RWPE1 (cell line): ENCODE results near the gene PHACTR4.
A peak's percentile ranks its signal among the peaks of the same experiment; 100 is the strongest.

Source experiments
- CTCF ChIA-PET: fragments of 350-600 bp; sonication (Branson Sonifier 250); formaldehyde crosslinking; extraction: SDS; loops from one replicate; lab custom pipeline; 2021; lab: Yijun Ruan, JAX
- POLR2A ChIA-PET: fragments of 400-600 bp; formaldehyde crosslinking; extraction: SDS; loops from one replicate; lab custom pipeline; 2020; ENCODE audit warnings: antibody characterized with exemption; ENCODE audit not compliant: low non-redundant PET; lab: Yijun Ruan, JAX
- DNase-seq: peaks from one replicate; pipeline ENCODE4 v3.0.0; 2012; ENCODE audit warnings: low spot score
- H3K27ac ChIP-seq: fragments of 450-650 bp; 2 replicates; pipeline ENCODE4 v1.5.1; 2017
- TF ChIP-seq, protein P1 (sequence below): fragments of 450-650 bp; conservative IDR thresholded peaks from 2 replicates; pipeline ENCODE4 v1.5.1; 2017; ENCODE audit warnings: low read depth, mild to moderate bottlenecking

Gene PHACTR4

DNA sequence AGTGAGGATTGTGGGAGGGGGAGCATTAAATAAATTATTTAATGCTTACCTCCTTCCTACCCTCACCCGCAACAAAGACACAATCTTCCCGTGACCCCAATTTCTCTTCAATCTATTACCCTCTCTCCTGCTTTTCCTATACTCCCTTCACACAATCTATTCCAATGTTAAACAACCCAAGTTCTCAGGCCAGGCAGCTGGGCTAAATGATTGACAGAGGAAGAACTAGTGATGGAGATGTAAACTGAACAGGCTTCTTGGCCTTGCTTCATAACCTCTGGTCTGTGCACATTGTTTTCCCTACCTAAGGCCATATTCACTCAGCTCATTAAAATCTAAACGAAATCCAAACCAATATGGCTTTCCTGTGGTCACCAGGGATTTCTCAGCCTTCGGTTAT, 132.4 kb downstream of the PHACTR4 start:
- H3K27ac ChIP-seq, result no peak overlapping the region
- no peak for DNase-seq
- TF ChIP-seq, protein P1, sequence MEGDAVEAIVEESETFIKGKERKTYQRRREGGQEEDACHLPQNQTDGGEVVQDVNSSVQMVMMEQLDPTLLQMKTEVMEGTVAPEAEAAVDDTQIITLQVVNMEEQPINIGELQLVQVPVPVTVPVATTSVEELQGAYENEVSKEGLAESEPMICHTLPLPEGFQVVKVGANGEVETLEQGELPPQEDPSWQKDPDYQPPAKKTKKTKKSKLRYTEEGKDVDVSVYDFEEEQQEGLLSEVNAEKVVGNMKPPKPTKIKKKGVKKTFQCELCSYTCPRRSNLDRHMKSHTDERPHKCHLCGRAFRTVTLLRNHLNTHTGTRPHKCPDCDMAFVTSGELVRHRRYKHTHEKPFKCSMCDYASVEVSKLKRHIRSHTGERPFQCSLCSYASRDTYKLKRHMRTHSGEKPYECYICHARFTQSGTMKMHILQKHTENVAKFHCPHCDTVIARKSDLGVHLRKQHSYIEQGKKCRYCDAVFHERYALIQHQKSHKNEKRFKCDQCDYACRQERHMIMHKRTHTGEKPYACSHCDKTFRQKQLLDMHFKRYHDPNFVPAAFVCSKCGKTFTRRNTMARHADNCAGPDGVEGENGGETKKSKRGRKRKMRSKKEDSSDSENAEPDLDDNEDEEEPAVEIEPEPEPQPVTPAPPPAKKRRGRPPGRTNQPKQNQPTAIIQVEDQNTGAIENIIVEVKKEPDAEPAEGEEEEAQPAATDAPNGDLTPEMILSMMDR, result no peak
- POLR2A ChIA-PET, result no interaction called here
- CTCF ChIA-PET, result no interaction called here

DNA sequence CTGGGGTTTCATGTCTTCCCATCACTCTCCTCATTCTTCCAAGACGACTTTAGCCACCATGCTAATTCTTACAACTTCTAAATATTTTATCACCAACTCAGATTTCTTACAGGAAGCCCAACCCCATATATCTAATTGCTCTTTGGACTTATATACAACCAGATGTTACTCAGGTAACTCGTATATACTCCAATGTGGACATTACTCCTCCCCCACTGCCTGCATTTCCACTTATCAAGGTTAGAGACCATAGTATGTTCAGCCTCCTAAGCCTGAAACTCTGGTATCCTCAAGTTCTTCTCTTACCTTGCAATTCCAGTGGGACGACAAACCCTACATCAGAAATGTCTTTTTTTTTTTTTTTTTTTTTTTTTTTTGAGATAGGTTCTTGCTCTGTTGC, 133.6 kb downstream of the PHACTR4 start:
- H3K27ac ChIP-seq, result no peak overlapping the region
- CTCF ChIA-PET, result interaction anchor here (0.7 kb wide), 1 partner anchor 20 kb away, joined by 4 read pairs; no protein-coding TSS in a partner anchor
- POLR2A ChIA-PET, result no interaction called here
- DNase-seq, result no peak
- TF ChIP-seq, protein P1, result no peak

GRCh38 chr1:28505406-28506187, 136.1 kb downstream of the PHACTR4 start, which contains the start of gene RCC1:
Gene RCC1, plus strand, starts transcription at chr1:28506043. Its CDS starts 23,824 bp downstream, at chr1:28529867.
- POLR2A ChIA-PET, result interaction anchor here (0.6 to 1.1 kb wide), 6 partner anchors 11 to 430 kb away, joined by 3 to 10 read pairs (median 4); no protein-coding TSS in a partner anchor
- TF ChIP-seq, protein P1, result no peak
- DNase-seq, result peak; percentile 99
- H3K27ac ChIP-seq, result peak within 1 kb of the TSS; percentile 97
- CTCF ChIA-PET, result interaction anchor here (0.6 kb wide), 1 partner anchor 18 kb away, joined by 5 read pairs; no protein-coding TSS in a partner anchor

DNA sequence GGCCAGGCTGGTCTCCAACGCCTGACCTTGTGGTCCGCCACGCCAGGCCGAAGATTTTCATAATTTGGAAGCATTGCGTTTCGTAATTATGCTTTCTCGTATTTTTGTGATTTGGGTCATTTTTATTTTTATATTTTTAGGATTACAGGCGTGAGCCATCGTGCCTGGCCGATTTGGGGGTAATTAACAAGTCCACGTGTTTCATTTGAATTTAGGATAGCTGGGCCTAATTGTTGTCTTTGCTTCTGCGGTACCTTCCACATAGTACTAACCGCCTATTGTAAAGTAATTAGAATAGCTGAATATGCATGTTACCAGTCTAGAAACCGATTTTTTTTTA, 137.3 kb downstream of the PHACTR4 start:
- CTCF ChIA-PET, result no interaction called here
- POLR2A ChIA-PET, result interaction anchor here (0.7 to 0.8 kb wide), 3 partner anchors 26 to 487 kb away, joined by 3 to 8 read pairs (median 3); no protein-coding TSS in a partner anchor
- DNase-seq, result no peak
- TF ChIP-seq, protein P1, result no peak
- H3K27ac ChIP-seq, result peak overlapping the region; percentile 97

DNA sequence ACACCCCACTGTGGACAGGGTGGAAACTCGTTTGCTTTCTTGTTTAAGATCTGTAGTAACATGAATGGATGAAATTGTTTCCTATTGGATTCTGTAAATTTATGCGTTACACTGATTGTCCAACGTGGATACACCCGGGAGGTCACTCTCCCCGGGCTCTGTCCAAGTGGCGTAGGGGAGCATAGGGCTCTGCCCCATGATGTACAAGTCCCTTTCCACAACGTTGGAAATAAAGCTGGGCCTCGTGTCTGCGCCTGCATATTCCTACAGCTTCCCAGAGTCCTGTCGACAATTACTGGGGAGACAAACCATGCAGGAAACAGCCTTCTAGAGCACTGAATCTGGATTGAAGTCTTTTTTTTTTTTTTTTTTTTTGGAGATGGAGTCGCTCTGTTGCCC, 137.7 kb downstream of the PHACTR4 start:
- no peak for DNase-seq
- CTCF ChIA-PET, result no interaction called here
- POLR2A ChIA-PET, result interaction anchor here (0.7 kb wide), 3 partner anchors 25 to 487 kb away, joined by 3 to 15 read pairs (median 8); no protein-coding TSS in a partner anchor
- TF ChIP-seq, protein P1, result no peak
- peak overlapping the region; percentile 97 for H3K27ac ChIP-seq

GRCh38 chr1:28507646-28508434, 138.3 kb downstream of the PHACTR4 start:
- DNase-seq, result no peak
- TF ChIP-seq, protein P1, result no peak
- ChIA-PET POLR2A (interaction anchor here (0.7 kb wide), 1 partner anchor 90 kb away, joined by 15 read pairs; no protein-coding TSS in a partner anchor), CTCF (interaction anchor here (0.6 kb wide), 1 partner anchor 148 kb away, joined by 3 read pairs; no protein-coding TSS in a partner anchor)
- peak overlapping the region; percentile 97 for H3K27ac ChIP-seq
